GM18951 (cell line): ENCODE measurements around the gene SNRPA.

Experiments used
- POLR2A ChIP-seq: IDR thresholded peaks from 4 replicates; pipeline ENCODE4 v1.6.1; 2011; ENCODE audit warnings: mild to moderate bottlenecking; ENCODE audit not compliant: insufficient read length, insufficient read depth; ENCODE audit errors: extremely low read depth
- in situ Hi-C: fragments of 300-500 bp; cut with MboI; formaldehyde crosslinking; loops from one replicate; pipeline ENCODE4 v1.12.0; 2022; ENCODE audit warnings: low sequenced_read_pairs, mixed read lengths, inconsistent platforms; ENCODE audit not compliant: unreplicated experiment

SNRPA gene

GRCh38 chr19:40733149-40733548, 17.9 kb upstream of the SNRPA start:
- in situ Hi-C loops: no loop called here

GRCh38 chr19:40735013-40735771, 15.8 kb upstream of the SNRPA start:
- in situ Hi-C loops: no loop called here
- TF ChIP-seq POLR2A: no peak

More at GRCh38 chr19:40733149-40733548, 17.9 kb upstream of the SNRPA start:
- no peak for TF ChIP-seq POLR2A

- in situ Hi-C loops: no loop called here
- TF ChIP-seq POLR2A: no peak
These were observed 14.3 kb upstream of the SNRPA start for GRCh38 chr19:40736661-40737060.

GRCh38 chr19:40737102-40737644, 13.8 kb upstream of the SNRPA start:
- no peak for TF ChIP-seq POLR2A
- in situ Hi-C loops: no loop called here

- in situ Hi-C loops: no loop called here
- TF ChIP-seq POLR2A: no peak
These were observed 11.8 kb upstream of the SNRPA start for GRCh38 chr19:40739030-40739839.

- TF ChIP-seq POLR2A: no peak
- in situ Hi-C loops: no loop called here
These were observed 10.9 kb upstream of the SNRPA start for GRCh38 chr19:40739871-40740703.

- in situ Hi-C loops: no loop called here
- TF ChIP-seq POLR2A: no peak
These were observed 10.3 kb upstream of the SNRPA start for GRCh38 chr19:40740747-40741146.

GRCh38 chr19:40741527-40742390, 9.2 kb upstream of the SNRPA start:
- TF ChIP-seq POLR2A: no peak
- in situ Hi-C loops: no loop called here

- TF ChIP-seq POLR2A: no peak
- in situ Hi-C loops: no loop called here
These were observed 8.5 kb upstream of the SNRPA start for GRCh38 chr19:40742477-40742876.

GRCh38 chr19:40742886-40743285, 8.1 kb upstream of the SNRPA start:
- in situ Hi-C loops: no loop called here
- no peak for TF ChIP-seq POLR2A

- in situ Hi-C loops: no loop called here
- TF ChIP-seq POLR2A: no peak
These were observed 7.1 kb upstream of the SNRPA start for GRCh38 chr19:40743926-40744325.

GRCh38 chr19:40744554-40745401, 6.2 kb upstream of the SNRPA start:
- in situ Hi-C loops: no loop called here
- no peak for TF ChIP-seq POLR2A

- in situ Hi-C loops: no loop called here
- TF ChIP-seq POLR2A: no peak
These were observed 5.6 kb upstream of the SNRPA start for GRCh38 chr19:40745402-40745780.
